Measurements from ENCODE around the gene SMIM32. TPM values are rescaled to one million over a fixed set of nuclear protein-coding genes. Genes with fewer than 3 reads are reported as not detected.

SMIM32 gene
- total and polyA plus RNA-seq, 9 donors = 0.13 TPM; not detected in 8

DNA sequence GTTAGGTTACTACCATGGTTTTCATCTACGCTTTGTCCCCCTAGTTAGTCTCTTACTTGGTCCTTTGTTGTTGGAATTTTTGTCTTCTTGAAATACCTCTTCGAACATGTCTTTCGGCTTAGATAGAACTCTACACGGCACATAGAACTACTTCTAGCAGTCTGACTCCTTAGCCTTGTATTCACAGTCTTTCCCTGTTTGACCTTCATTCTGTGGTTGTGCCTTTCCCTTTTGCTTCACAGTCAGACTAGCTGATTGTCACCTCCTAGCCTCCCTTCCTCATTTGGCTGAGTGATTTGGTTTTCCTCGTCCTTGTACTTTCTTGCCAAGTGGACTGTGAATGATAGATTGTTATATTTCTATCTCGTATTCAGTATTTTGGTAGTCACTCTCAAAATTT lies 49.6 kb downstream of the SMIM32 start:
- WGBS, 3 donors = 88 to 91% (median 89%) methylated on average over 6 of the region's 6 CpGs
- no peaks in the 10 kb centered on the region for H3K36me3 ChIP-seq
- TF ChIP-seq, protein P1, sequence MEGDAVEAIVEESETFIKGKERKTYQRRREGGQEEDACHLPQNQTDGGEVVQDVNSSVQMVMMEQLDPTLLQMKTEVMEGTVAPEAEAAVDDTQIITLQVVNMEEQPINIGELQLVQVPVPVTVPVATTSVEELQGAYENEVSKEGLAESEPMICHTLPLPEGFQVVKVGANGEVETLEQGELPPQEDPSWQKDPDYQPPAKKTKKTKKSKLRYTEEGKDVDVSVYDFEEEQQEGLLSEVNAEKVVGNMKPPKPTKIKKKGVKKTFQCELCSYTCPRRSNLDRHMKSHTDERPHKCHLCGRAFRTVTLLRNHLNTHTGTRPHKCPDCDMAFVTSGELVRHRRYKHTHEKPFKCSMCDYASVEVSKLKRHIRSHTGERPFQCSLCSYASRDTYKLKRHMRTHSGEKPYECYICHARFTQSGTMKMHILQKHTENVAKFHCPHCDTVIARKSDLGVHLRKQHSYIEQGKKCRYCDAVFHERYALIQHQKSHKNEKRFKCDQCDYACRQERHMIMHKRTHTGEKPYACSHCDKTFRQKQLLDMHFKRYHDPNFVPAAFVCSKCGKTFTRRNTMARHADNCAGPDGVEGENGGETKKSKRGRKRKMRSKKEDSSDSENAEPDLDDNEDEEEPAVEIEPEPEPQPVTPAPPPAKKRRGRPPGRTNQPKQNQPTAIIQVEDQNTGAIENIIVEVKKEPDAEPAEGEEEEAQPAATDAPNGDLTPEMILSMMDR (IDR thresholded peaks at IDR 0.05) = no peak
- TF ChIP-seq EP300 (IDR thresholded peaks at IDR 0.05) (no peak), POLR2A (IDR thresholded peaks at IDR 0.05) (no peak)

DNA sequence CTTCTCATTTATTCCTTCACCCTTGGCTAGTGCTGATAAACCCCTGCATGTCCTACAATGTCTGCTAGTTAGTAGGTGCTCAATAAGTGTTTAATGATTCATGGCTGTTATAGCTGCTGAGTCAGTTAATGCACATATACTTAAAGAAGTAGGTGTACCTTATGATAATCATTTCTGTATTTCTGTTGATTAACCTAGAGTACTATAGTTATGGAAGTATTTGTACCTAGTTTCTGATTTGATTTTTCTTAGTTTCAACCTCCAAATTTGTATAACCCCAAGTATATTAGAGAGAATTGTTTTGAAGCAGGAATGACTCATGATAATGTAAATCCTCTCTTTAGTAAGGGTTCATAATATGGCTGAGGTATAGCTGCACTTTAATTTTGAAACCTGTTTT lies 51.4 kb downstream of the SMIM32 start:
- Histone ChIP-seq H3K27ac (no peak overlapping the region), H3K36me3 (no peaks in the 10 kb centered on the region), H3K27me3 (no peaks in the 10 kb centered on the region), H3K4me1 (ENCODE audit: insufficient read depth) (peaks cover 15% of the 10 kb centered on the region), H3K9me3 (no peaks in the 10 kb centered on the region), H3K4me3 (no peak overlapping the region)
- TF ChIP-seq EP300 (IDR thresholded peaks at IDR 0.05) (no peak), POLR2A (IDR thresholded peaks at IDR 0.05) (no peak)
- TF ChIP-seq, protein P1 (IDR thresholded peaks at IDR 0.05) = no peak
- DNase-seq = no peak
- intact Hi-C loops (cut with DNase I) = no loop called here

More for the DNA sequence above, 49.6 kb downstream of the SMIM32 start:
- H3K4me3 ChIP-seq = no peak overlapping the region
- intact Hi-C loops (cut with DNase I) = no loop called here
- H3K9me3 ChIP-seq = no peaks in the 10 kb centered on the region
- H3K27me3 ChIP-seq = no peaks in the 10 kb centered on the region
- H3K4me1 ChIP-seq (ENCODE audit: insufficient read depth) = peaks cover 12% of the 10 kb centered on the region
- H3K27ac ChIP-seq = no peak overlapping the region
- no peak for DNase-seq

Other genes with a start within 250 kb of the SMIM32 start
- not detected for gene LECT2, start 238.2 kb downstream of the SMIM32 start, total RNA-seq
- gene LECT2, start 238.2 kb downstream of the SMIM32 start, polyA plus RNA-seq = not detected
- 10 to 100 TPM; 14.5 to 46.6 (median 25.3) TPM for gene TGFBI, start 164.2 kb downstream of the SMIM32 start, total RNA-seq
- 100 to 1,000 TPM in 1 of 2 donors, 10 to 100 TPM in 1; 22.2 to 138 TPM for gene TGFBI, start 164.2 kb downstream of the SMIM32 start, polyA plus RNA-seq
- gene SMAD5, start 60.3 kb downstream of the SMIM32 start, total RNA-seq = 100 to 1,000 TPM in 5 of 7 donors, 10 to 100 TPM in 2; 41.8 to 130 (median 112) TPM
- gene SMAD5, start 60.3 kb downstream of the SMIM32 start, polyA plus RNA-seq = 10 to 100 TPM; 20.3 to 33.7 TPM
- gene TRPC7, start 172.4 kb upstream of the SMIM32 start, total RNA-seq = not detected
- under 1 TPM in 1 of 2 donors, not detected in 1; 0.04 TPM for gene TRPC7, start 172.4 kb upstream of the SMIM32 start, polyA plus RNA-seq